ENCODE results near the gene ALDH3A2.

ALDH3A2 gene

DNA sequence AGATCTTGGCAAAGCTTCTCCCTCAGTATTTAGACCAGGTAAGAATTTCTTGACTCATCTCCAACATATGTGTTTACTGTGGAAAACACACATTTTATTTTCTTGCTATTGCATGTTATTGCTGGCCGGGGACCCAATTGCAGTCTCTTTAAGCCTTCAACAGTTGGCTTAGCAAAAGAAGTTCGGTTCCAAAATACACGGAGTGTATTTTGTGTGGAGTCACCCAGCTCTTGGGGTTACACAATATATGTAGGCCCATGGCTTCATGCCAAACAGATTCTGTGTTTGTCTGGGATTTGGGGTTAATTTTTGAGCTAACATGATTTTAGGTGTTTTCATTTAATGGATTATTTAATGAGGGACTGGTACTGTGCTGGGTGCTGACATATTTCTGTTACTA lies 4.0 kb downstream of the ALDH3A2 start:
- H3K4me3 ChIP-seq (ENCODE audit: low read depth, low read length): no peak overlapping the region
- no peaks in the 10 kb centered on the region for H3K27me3 ChIP-seq (ENCODE audit: control insufficient read depth, insufficient read depth, low read length)
- H3K9me3 ChIP-seq (ENCODE audit: control insufficient read depth, insufficient read depth, low read length): no peaks in the 10 kb centered on the region
- peaks cover 15% of the 10 kb centered on the region for H3K36me3 ChIP-seq (ENCODE audit: control insufficient read depth, insufficient read depth, low read length)
- no peak overlapping the region for H3K9ac ChIP-seq (ENCODE audit: low read depth, low read length)
- H3K4me1 ChIP-seq (ENCODE audit: control insufficient read depth, insufficient read depth, low read length): no peaks in the 10 kb centered on the region

DNA sequence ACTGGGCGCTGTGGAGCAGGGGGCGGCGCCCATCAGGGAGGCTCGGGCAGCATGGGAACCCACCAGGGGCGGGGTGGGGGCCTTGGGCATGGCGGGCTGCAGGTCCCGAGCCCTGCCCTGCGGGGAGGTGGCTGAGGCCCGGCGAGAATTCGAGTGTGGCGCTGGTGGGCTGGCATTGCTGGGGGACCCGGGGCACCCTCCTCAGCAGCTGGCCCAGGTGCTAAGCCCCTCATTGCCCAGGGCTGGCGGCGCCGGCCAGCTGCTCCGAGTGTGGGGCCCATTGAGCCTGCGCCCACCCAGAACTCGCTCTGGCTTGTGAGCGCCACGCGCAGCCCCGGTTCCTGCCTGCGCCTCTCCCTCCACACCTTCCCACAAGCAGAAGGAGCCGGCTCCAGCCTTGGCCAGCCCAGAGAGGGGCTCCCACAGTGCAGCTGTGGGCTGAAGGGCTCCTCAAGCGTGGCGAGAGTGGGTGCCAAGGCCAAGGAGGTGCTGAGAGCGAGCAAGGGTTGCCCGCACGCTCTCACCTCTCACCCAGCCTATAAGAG lies 5.9 kb downstream of the ALDH3A2 start:
- Histone ChIP-seq H3K4me3 (ENCODE audit: low read depth, low read length) (no peak overlapping the region), H3K27me3 (ENCODE audit: control insufficient read depth, insufficient read depth, low read length) (no peaks in the 10 kb centered on the region), H3K9ac (ENCODE audit: low read depth, low read length) (no peak overlapping the region), H3K36me3 (ENCODE audit: control insufficient read depth, insufficient read depth, low read length) (peaks cover 15% of the 10 kb centered on the region), H3K4me1 (ENCODE audit: control insufficient read depth, insufficient read depth, low read length) (no peaks in the 10 kb centered on the region), H3K9me3 (ENCODE audit: control insufficient read depth, insufficient read depth, low read length) (no peaks in the 10 kb centered on the region)

DNA sequence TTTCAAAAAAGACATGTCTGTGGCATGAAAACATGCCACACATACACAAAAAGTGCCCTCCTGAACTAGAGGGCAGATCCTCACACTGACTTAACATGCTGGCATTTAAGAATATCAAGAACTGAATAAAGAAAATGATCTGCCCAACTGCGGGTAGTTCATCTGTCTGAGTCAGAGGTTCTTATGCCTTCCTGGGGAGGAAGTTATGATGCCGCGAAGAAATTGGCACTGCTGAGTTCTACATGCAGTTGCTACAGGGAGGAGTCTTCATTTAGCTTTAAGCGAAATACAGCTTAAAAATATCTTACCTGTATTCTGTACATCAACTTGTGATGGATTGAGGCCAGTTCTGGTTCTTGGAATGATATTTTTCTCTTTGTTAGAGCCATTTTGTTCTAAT lies 6.3 kb downstream of the ALDH3A2 start:
- H3K36me3 ChIP-seq (ENCODE audit: control insufficient read depth, insufficient read depth, low read length): peaks cover 15% of the 10 kb centered on the region
- H3K27me3 ChIP-seq (ENCODE audit: control insufficient read depth, insufficient read depth, low read length): no peaks in the 10 kb centered on the region
- no peaks in the 10 kb centered on the region for H3K9me3 ChIP-seq (ENCODE audit: control insufficient read depth, insufficient read depth, low read length)
- H3K4me1 ChIP-seq (ENCODE audit: control insufficient read depth, insufficient read depth, low read length): no peaks in the 10 kb centered on the region
- H3K9ac ChIP-seq (ENCODE audit: low read depth, low read length): no peak overlapping the region
- no peak overlapping the region for H3K4me3 ChIP-seq (ENCODE audit: low read depth, low read length)

DNA sequence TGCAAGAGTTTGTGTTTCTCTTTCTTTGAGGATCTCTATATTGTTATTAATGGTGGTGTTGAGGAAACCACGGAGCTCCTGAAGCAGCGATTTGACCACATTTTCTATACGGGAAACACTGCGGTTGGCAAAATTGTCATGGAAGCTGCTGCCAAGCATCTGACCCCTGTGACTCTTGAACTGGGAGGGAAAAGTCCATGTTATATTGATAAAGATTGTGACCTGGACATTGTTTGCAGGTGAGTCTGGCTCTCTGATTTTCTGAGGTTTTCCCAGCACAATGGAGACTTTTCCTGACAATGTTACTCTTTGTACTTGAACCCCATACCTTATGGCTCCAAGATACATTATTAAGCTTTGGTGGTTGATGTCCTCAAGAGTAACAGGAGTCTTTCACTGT lies 7.8 kb downstream of the ALDH3A2 start:
- no peaks in the 10 kb centered on the region for H3K4me1 ChIP-seq (ENCODE audit: control insufficient read depth, insufficient read depth, low read length)
- no peaks in the 10 kb centered on the region for H3K27me3 ChIP-seq (ENCODE audit: control insufficient read depth, insufficient read depth, low read length)
- no peaks in the 10 kb centered on the region for H3K9me3 ChIP-seq (ENCODE audit: control insufficient read depth, insufficient read depth, low read length)
- no peak overlapping the region for H3K4me3 ChIP-seq (ENCODE audit: low read depth, low read length)
- peaks cover 15% of the 10 kb centered on the region for H3K36me3 ChIP-seq (ENCODE audit: control insufficient read depth, insufficient read depth, low read length)
- no peak overlapping the region for H3K9ac ChIP-seq (ENCODE audit: low read depth, low read length)

DNA sequence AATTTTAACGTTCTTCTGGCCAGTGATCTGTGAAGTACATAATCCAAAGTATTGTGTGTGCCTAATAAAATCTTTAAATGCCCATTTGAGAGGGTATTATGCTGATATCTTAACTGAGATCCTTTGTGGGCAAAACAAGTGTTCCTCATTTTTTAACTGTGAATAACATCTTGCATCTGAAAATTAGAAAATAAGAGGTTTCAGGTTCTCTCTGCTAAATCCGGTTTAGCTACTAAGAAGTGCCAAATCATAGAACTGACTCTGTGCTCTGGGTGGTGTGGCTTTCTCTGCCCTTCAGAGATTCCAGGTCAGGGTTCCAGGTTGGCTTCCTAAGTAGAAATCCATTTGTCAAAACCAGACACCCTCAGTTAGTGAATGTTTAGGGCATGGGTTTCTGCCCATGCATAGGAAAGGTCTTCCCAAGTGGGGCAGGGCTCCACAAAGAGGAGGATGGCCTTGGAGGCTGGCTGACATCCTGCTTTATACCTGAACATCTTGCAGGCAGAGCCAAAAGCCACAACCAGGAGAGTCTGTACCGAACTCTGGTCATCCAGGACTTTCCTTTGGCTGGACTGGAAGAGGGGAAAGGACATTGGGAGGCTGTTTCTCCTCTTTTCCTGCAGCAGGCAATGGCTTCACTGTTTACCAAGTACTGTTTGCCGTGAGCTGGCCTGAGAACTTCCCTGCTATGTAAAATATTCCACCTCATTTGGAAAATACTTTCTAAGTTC lies 8.5 kb downstream of the ALDH3A2 start:
- Histone ChIP-seq H3K27me3 (ENCODE audit: control insufficient read depth, insufficient read depth, low read length) (no peaks in the 10 kb centered on the region), H3K36me3 (ENCODE audit: control insufficient read depth, insufficient read depth, low read length) (peaks cover 15% of the 10 kb centered on the region), H3K9ac (ENCODE audit: low read depth, low read length) (no peak overlapping the region), H3K4me3 (ENCODE audit: low read depth, low read length) (no peak overlapping the region), H3K9me3 (ENCODE audit: control insufficient read depth, insufficient read depth, low read length) (no peaks in the 10 kb centered on the region), H3K4me1 (ENCODE audit: control insufficient read depth, insufficient read depth, low read length) (no peaks in the 10 kb centered on the region)

DNA sequence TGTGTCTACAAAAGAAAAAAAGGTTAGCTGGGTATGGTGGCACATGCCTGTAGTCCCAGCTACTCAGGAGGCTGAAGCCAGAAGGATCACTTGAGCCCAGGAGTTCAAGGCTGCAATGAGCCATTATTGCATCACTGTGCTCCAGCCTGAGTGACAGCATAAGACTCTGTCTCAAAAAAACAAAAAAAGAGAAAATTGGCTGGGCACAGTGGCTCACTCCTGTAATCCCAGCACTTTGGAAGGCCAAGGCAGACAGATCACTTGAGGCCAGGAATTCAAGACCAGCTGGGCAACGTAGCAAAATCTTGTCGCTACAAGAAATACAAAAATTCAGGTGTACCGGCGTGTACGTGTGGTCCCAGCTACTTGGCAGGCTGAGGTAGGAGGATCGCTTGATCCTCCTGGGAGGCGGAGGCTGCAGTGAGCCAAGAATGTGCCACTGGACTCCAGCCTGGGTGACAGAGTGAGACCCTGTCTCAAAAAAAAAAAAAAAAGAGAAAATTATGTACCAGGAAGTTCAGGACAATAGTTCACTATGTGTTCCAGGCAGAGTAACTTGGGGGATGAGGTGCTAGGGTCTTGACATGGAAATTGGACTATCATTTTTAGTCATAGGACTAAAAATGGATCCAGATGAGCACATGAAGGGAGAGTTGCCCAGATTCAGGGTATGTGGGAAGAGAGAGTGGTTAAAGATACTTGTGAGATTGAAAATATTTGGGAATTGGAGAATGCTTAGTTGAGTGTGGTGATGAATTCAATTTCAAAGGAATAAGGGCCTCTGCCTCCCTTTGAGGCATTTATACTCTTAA lies 11.0 kb downstream of the ALDH3A2 start:
- Histone ChIP-seq H3K9ac (ENCODE audit: low read depth, low read length) (no peak overlapping the region), H3K36me3 (ENCODE audit: control insufficient read depth, insufficient read depth, low read length) (peaks cover 10% of the 10 kb centered on the region), H3K27me3 (ENCODE audit: control insufficient read depth, insufficient read depth, low read length) (no peaks in the 10 kb centered on the region), H3K4me3 (ENCODE audit: low read depth, low read length) (no peak overlapping the region), H3K9me3 (ENCODE audit: control insufficient read depth, insufficient read depth, low read length) (no peaks in the 10 kb centered on the region), H3K4me1 (ENCODE audit: control insufficient read depth, insufficient read depth, low read length) (peaks cover 7% of the 10 kb centered on the region)

DNA sequence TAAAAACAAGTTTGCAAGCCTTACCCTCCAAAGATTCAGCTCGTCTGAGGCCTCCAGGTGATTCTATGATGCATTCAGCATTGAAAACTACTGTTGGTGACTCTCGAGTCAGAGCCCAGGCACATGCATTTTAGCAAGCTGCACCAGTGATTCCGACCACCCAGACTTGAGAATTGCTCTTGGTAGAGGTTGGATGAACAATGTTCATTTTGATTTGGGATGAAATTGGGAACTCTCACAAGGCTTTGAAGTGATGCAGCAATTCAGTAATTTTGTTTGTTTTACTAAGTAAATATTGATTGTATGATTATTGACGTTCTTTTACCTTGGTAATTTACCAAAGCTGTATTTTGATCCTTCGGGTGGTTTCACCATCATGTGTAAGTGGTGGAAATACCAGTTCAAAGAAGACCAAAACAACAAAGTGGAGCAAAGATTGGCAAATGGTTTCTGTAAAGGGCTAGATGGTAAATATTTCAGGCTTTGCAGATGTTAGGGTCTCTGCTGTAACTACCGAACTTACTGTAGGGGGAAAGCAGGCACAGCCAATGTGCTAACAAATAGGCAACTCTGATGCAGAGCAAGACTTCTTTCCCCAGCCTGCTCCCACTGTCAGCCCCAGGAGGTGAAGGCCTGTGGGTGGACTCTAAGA lies 11.8 kb downstream of the ALDH3A2 start:
- no peak overlapping the region for H3K9ac ChIP-seq (ENCODE audit: low read depth, low read length)
- H3K27me3 ChIP-seq (ENCODE audit: control insufficient read depth, insufficient read depth, low read length): no peaks in the 10 kb centered on the region
- no peak overlapping the region for H3K4me3 ChIP-seq (ENCODE audit: low read depth, low read length)
- H3K36me3 ChIP-seq (ENCODE audit: control insufficient read depth, insufficient read depth, low read length): peaks cover 11% of the 10 kb centered on the region
- peaks cover 7% of the 10 kb centered on the region for H3K4me1 ChIP-seq (ENCODE audit: control insufficient read depth, insufficient read depth, low read length)
- no peaks in the 10 kb centered on the region for H3K9me3 ChIP-seq (ENCODE audit: control insufficient read depth, insufficient read depth, low read length)

DNA sequence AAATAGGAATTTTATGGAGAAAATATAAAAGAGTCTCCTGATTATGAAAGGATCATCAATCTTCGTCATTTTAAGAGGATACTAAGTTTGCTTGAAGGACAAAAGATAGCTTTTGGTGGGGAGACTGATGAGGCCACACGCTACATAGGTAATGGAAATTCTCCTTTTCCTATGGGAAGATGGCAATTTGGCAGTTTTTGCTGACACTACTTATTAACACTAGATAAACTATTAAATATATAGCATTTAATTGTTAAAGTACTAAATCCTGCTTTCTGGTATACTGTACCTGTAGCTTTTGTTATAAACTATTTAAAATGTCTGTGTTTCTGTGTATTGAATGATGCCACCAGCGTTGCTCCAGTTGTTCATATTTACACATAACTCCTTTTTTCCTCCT lies 12.6 kb downstream of the ALDH3A2 start:
- peaks cover 7% of the 10 kb centered on the region for H3K4me1 ChIP-seq (ENCODE audit: control insufficient read depth, insufficient read depth, low read length)
- no peak overlapping the region for H3K4me3 ChIP-seq (ENCODE audit: low read depth, low read length)
- peaks cover 12% of the 10 kb centered on the region for H3K36me3 ChIP-seq (ENCODE audit: control insufficient read depth, insufficient read depth, low read length)
- no peaks in the 10 kb centered on the region for H3K9me3 ChIP-seq (ENCODE audit: control insufficient read depth, insufficient read depth, low read length)
- H3K9ac ChIP-seq (ENCODE audit: low read depth, low read length): no peak overlapping the region
- H3K27me3 ChIP-seq (ENCODE audit: control insufficient read depth, insufficient read depth, low read length): no peaks in the 10 kb centered on the region

DNA sequence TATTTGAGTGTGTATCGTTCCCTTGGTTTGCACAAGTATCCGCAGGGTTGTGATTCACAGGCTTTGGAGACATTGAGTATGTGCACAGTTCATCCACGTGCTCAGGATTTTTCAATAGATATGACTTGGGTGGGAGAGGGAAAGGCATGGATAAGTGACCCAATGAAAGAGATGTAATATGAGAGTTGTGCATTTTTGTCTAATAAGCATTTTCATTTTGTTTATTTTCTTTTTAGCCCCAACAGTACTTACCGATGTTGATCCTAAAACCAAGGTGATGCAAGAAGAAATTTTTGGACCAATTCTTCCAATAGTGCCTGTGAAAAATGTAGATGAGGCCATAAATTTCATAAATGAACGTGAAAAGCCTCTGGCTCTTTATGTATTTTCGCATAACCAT lies 14.5 kb downstream of the ALDH3A2 start:
- Histone ChIP-seq H3K4me3 (ENCODE audit: low read depth, low read length) (no peak overlapping the region), H3K9me3 (ENCODE audit: control insufficient read depth, insufficient read depth, low read length) (no peaks in the 10 kb centered on the region), H3K27me3 (ENCODE audit: control insufficient read depth, insufficient read depth, low read length) (no peaks in the 10 kb centered on the region), H3K36me3 (ENCODE audit: control insufficient read depth, insufficient read depth, low read length) (peaks cover 14% of the 10 kb centered on the region), H3K4me1 (ENCODE audit: control insufficient read depth, insufficient read depth, low read length) (peaks cover 7% of the 10 kb centered on the region), H3K9ac (ENCODE audit: low read depth, low read length) (no peak overlapping the region)

DNA sequence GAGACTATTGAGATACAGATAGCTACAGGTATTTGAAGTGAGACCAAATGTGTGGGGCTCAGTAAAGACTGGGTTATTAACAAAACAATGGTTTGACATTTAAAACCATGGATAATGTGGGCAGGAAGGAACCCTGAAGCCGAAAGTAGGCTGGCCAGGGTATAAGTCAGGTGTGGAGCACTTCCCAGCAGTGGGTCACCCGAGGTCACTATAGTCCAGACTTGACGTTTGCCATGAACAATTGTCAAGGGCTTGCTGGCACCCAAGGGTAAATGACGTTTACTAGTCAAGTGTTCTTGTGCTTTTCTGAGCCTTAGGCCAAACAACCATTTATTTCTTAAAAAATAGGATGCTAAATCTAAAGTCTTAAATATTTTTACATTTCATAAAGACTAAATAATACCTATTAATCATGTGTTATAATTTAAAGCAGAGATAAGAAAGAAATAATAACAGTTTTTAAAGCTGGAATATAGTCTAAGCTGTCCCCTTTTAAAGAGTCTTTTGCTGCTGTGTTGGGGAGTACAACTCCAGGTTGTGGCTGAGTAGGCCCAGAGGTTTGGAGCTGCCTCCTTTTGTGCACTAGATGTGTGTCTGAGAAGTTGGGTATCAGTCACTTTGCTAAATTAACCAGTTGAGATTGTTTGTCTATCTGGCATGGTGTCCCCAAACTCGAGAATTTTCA lies 15.7 kb downstream of the ALDH3A2 start:
- H3K36me3 ChIP-seq (ENCODE audit: control insufficient read depth, insufficient read depth, low read length): peaks cover 14% of the 10 kb centered on the region
- no peak overlapping the region for H3K9ac ChIP-seq (ENCODE audit: low read depth, low read length)

DNA sequence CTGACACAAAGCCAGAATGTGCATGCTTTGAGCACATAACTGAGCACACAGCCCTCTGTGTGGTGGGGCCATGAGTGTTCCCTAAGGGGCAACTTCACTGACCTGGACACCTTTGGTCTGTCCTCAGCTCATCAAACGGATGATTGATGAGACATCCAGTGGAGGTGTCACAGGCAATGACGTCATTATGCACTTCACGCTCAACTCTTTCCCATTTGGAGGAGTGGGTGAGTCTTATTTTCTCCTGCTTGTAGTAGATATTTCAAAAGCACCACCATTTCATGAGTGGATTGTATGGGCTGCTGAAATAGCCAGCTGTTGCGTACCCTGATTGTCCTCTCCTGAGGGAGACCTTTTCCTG lies 16.2 kb downstream of the ALDH3A2 start:
- no peak overlapping the region for H3K9ac ChIP-seq (ENCODE audit: low read depth, low read length)
- H3K4me1 ChIP-seq (ENCODE audit: control insufficient read depth, insufficient read depth, low read length): peaks cover 7% of the 10 kb centered on the region
- H3K36me3 ChIP-seq (ENCODE audit: control insufficient read depth, insufficient read depth, low read length): peaks cover 14% of the 10 kb centered on the region
- H3K9me3 ChIP-seq (ENCODE audit: control insufficient read depth, insufficient read depth, low read length): no peaks in the 10 kb centered on the region
- H3K27me3 ChIP-seq (ENCODE audit: control insufficient read depth, insufficient read depth, low read length): no peaks in the 10 kb centered on the region
- H3K4me3 ChIP-seq (ENCODE audit: low read depth, low read length): peak overlapping the region; percentile 3

More for the DNA sequence above, 15.7 kb downstream of the ALDH3A2 start:
- Histone ChIP-seq H3K4me3 (ENCODE audit: low read depth, low read length) (no peak overlapping the region), H3K27me3 (ENCODE audit: control insufficient read depth, insufficient read depth, low read length) (no peaks in the 10 kb centered on the region), H3K9me3 (ENCODE audit: control insufficient read depth, insufficient read depth, low read length) (no peaks in the 10 kb centered on the region), H3K4me1 (ENCODE audit: control insufficient read depth, insufficient read depth, low read length) (peaks cover 7% of the 10 kb centered on the region)

Data from iPS-15b (cell line).